ENCODE measurements around the gene SH3BP1.

SH3BP1 gene

DNA sequence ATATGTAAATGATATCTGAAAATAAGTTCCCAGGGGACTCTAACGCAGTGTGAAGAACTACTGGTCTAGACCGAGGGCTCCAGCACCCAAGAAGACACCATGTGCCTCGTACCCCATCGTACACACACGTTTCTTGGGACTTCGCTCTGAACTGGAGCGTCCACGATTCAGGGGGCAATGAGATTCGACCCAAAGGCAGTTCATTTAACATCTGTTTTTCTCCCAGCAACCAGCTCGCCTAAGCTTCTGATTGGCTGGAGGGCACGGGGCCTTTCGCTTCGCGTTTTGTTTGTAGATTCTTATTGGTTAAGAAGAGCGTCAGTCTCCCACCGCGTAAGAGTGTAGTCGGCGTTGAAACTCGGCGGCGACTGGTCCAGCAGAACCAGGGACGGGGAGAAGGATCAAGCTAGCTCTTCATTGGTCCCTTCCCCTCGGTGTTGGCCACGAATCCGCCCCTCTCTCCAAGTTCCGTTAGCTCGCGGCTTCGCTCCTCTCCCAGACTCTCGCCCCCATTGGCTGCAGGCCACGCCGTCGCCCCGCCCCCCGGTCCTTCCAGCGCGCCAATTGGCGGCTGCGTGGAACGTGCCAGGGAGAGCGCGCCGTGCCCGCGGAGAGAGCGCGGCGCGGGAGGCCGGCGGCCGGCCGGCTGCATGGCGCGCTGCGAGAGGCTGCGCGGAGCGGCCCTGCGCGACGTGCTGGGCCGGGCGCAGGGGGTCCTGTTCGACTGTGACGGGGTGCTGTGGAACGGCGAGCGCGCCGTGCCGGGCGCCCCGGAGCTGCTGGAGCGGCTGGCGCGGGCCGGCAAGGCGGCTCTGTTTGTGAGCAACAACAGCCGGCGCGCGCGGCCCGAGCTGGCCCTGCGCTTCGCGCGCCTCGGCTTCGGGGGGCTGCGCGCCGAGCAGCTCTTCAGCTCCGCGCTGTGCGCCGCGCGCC lies 18.9 kb downstream of the SH3BP1 start, which contains the start of gene PDXP:
Gene PDXP, plus strand, starts transcription at position 591 of the 933 bp plus-strand sequence. Its CDS starts 60 bp downstream, at position 651.
- peak; percentile 97 for DNase-seq (ENCODE audit: low read depth in 2 of 2)

DNA sequence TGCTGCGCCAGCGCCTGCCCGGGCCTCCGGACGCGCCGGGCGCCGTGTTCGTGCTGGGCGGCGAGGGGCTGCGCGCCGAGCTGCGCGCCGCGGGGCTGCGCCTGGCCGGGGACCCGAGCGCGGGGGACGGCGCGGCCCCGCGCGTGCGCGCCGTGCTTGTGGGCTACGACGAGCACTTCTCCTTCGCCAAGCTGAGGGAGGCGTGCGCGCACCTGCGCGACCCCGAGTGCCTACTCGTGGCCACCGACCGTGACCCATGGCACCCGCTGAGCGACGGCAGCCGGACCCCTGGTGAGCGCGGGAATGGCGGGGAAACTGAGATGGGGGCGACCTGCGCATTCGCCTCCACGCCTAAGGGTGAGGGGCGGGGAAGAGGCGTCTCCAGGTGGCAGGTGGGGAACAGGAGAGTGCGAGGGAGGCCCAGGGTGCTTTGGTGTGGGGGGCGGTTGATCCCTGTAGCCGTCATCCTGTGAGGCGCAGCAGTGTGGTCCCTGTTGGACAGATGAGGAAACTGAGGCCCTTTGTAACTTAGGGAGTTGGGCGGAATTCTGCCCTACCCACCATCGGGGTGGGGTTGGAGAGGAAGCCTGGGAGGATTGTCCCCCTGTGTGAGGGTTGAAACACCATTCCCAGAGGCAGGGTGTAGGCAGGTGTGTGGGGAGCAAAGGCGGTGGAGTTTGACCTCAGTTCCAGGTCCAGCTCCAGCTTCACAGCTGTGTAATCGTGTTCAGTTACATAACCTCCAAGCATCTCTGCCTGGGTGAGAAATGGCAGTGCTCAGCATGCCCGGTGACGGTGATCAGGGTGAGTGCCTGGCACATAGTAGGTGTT lies 19.8 kb downstream of the SH3BP1 start:
- peak in 1 of 2 donors; percentile 41 for DNase-seq (ENCODE audit: low read depth in 2 of 2)

DNA sequence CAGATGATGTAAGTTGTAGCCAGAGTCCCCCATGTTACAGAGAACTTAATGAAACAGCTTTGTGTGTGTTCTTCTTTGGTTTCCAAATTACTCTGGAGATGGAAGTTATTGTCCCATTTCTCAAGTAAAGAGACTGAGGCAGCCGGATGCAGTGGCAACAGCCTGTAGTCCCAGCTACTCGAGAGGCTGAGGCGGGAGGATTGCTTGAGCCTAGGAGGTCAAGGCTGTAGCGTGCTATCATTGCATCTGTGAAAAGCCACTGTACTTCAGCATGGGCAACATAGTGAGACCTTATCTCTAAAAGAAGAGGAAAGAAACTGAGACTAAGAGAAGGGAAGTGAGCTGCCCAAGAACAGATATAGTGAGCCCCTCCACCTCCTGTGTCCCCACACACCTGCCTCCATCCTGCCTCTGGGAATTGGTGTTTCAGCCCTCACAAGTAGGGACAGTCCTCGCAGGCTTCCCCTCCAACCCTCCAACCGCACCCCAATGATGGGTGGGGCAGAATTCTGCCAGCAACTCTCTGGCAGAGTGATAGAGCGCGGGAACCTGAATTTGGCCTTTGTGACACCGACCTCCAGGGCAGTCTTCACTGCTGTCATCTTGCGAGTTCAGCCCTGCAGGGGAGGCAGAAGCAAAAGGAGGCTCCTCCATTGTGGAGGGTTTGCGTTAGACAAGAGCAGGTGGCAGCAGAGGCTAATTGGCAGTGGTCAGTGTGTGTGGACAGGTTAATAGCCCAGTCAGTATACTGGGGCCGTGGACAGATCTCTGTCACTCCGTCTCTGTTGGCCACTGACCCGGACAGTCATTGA lies 20.6 kb downstream of the SH3BP1 start:
- DNase-seq (ENCODE audit: low read depth in 2 of 2) = no peak

DNA sequence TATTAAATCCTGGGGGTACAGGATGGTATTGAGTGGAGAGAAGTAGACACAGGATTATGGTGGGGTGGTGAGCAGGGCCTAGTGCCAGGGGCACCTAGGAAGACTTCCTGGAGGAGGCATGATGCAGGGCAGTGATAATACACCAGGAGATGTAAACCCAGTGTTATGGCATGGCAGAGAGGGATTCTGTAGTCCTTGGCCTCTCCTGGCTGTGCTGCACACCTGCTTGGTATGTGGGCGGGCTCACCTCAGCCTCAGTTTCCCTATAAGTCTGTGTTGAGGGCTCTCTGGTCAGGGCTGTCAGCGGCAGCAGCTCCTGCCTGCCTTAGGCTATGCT lies 21.2 kb downstream of the SH3BP1 start:
- no peak for DNase-seq (ENCODE audit: low read depth in 2 of 2)

DNA sequence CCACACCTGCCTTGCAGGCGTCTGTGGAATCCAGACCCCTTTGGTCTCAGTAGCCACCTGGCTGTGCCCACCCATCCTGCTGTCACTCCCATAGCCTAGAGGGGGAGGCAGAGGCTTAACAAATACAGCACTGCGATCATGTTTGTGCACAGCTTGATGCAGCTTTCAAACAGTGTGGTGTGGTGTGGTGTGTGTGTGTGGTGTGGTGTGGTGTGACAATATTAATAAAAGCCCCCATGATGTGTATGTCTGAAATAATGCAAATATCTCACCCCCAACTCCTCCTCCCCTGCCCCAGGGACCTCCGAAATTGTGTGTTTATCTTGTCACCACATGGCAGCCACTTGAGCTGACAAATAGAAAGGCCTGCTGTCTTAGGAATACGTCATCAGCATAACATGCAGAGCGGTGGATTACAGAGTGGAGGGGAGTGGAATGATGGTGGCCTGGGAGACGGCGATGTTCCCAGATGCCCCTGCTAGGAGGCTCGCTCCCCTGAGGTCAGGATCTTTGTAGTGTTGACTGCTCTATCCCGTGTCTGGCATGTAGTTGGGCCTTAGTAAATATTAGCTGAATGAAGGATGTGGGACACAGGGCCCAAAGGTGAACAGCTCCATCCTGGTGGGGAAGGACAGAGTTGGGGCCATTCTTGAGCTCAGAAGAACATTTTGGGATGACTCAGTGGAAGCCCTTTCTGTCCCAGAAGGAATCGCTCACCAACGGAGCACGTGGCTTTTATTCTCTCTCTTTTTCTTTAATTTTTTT lies 21.9 kb downstream of the SH3BP1 start:
- DNase-seq (ENCODE audit: low read depth in 2 of 2) = no peak

DNA sequence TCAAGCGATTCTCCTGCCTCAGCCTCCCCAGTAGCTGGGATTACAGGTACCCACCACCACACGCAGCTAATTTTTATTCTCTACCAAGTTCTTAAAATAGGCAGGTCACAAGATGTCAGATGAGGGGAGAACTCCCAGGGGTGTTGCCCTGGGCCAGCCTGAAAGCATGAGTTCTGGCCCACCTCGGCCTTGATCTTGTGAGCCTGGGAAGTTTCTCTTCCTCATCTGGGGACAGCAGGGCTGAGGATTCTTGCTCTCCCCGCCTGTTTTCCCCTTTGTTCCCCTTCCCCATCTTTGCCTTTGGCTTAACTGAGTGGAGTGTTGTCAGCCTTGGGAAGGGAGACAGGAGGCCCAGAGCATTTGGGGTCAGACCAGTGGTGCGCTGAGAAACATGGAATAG lies 22.6 kb downstream of the SH3BP1 start:
- no peak for DNase-seq (ENCODE audit: low read depth in 2 of 2)

DNA sequence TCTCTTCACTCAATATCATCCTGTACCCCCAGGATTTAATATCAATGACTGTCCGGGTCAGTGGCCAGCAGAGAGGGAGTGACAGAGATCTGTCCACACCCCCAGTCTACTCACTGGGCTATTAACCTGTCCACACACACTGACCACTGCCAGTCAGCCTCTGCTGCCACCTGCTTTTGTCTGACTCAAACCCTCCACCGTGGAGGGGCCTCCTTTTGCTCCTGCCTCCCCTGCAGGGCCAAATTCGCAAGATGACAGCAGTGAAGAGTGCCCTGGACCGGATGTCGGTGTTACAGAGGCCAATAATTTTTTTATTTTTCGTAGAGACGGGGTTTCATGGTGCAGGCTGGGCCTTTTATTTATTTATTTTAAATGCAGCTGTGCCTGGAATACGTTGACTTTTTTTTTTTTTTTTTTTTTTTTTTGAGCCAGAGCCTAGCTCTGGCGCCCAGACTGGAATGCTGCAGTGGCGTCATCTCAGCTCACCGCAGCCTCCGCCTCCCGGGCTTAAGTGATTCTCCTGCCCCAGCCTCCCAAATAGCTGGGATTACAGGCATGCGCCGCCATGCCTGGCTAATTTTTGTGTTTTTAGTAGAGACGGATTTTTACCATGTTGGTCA lies 24.2 kb downstream of the SH3BP1 start:
- no peak for DNase-seq (ENCODE audit: low read depth in 2 of 2)

DNA sequence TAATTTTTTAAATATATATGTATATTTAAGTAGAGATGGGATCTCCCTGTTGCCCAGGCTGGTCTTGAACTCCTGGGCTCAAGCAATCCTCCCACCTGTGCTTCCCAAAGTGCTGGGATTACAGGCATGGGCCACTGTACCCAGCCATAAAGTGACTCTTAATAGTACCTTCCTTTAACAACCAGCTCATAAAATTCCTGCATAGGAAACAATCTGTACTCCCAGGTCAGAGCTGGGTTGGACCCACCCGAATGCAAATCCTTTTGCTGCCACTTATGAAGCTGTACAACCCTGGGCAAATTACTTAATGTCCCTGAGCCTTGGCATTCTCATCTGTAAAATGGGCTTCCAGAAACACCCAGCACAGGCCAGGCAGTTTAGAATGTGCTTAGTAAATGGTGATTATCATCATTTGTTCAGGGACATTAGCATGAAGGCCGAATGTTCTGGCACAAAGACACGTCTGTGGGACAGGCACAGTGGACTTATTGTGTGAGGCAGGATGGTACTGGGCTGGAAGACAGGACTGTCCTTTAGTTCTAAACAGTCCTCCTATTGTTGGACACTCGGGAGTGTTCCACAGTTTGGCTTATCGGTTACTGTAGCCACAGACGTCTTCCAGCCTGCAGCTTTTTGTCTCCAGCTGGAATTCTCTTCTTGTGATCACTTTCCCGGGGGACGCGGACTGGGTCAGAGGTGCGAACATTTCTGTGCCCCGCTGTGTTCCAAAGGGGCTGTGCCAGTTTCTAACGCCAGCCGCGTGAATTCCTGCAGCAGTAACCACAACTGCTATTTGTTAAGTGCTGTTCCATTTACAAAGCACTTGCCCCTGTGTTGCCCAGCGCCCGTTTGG lies 25.0 kb downstream of the SH3BP1 start:
- no peak for DNase-seq (ENCODE audit: low read depth in 2 of 2)

DNA sequence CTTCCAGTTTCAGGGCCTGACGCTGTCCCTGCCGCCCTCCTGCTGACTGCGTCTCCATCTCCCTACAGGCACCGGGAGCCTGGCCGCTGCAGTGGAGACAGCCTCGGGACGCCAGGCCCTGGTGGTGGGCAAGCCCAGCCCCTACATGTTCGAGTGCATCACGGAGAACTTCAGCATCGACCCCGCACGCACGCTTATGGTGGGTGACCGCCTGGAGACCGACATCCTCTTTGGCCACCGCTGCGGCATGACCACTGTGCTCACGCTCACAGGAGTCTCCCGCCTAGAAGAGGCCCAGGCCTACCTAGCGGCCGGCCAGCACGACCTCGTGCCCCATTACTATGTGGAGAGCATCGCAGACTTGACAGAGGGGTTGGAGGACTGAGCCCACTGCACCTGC lies 26.0 kb downstream of the SH3BP1 start:
- DNase-seq (ENCODE audit: low read depth in 2 of 2) = no peak

DNA sequence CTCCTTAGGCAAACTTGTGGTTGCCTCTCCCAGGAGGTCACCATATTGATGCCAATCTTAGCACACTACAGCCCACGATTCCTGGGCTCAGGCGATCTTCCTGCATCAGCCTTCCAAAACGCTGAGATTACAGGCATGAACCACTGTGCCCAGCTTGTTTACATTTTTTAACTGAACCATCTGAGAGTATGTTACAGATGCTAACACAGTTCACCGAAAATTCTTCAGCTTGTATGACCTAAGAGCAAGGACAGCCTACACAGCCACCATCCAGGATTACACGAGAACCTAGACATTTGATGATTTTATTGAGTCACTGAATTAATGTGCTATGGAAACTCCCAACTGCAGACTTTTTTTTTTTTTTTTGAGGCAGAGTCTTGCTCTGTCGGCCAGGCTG lies 30.1 kb downstream of the SH3BP1 start:
- no peak for DNase-seq (ENCODE audit: low read depth in 2 of 2)

DNA sequence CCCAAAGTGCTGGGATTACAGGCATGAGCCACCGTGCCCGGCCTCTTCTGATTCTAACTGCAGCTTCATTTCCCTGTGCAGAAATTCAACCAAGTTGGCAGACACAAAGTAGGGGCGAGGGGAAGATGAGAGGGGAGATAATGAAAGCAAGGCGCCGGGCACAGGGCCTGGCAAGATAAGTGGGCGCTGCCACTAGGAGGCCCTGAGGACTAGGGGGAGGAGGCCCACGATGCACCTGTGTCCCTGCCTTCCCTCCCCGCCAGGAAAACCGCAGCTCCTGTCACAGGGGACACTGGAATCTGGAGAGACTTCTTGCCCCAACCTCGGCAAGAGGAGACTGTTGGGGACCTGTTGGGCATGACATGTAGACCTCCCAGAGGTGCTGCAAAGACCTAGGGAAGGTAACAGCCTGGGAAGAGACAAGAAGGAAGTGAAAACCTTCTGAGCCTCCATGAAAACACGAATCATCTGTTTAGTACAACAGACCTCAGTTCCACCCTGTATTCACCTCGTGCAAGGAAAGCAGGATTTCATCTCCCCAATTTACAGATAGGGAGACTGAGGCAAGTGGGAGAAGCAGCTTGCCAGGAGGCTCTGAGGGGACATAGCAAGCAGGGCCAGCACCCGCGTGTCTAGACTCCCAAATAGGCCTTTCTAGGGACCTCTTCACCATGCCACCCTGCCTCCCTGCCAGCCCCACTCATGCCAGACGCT lies 32.9 kb downstream of the SH3BP1 start:
- no peak for DNase-seq (ENCODE audit: low read depth in 2 of 2)

DNA sequence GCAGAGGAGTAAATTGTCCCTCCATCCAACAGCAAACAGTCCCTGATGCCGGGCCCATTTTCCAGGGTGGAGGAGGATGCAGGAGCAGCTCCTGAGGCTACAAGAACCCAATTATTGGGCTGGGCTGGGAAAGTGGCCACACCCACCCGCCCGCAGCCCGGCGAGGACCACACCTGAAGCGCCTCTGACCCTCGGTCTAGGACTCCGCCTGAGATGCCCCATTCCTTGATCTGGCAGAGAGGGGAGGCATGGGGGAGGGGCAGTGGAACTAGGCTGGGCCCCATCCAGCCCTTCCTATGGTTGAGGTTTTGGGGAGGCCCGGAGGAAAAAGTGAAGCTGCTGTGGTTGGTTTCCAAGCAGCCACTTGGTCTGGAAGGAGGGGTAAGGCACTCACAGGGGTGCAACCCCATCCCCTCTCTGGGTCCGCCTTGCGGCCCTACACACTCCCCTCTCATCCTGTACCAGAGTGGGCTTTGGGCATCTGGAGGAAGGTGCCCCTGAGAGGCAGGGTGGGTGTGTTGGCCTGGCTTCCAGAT lies 33.5 kb downstream of the SH3BP1 start:
- DNase-seq (ENCODE audit: low read depth in 2 of 2) = no peak

DNA sequence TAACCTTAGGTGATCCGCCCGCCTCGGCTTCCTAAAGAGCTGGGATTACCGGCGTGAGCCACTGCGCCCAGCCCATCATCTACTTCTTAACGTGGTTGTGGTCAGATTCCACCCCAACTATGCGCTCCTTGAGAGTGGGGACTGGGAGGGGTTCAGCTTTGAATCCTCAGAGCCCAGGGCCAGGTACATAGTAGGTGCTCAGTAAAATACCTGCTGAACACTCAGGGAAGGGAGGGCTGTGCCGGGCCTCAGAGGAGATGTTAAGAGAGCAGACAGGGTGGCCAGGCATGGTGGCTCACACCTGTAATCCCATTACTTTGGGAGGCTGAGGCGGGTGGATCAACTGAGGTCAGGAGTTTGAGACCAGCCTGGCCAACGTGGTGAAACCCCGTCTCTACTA lies 34.8 kb downstream of the SH3BP1 start:
- no peak for DNase-seq (ENCODE audit: low read depth in 2 of 2)

DNA sequence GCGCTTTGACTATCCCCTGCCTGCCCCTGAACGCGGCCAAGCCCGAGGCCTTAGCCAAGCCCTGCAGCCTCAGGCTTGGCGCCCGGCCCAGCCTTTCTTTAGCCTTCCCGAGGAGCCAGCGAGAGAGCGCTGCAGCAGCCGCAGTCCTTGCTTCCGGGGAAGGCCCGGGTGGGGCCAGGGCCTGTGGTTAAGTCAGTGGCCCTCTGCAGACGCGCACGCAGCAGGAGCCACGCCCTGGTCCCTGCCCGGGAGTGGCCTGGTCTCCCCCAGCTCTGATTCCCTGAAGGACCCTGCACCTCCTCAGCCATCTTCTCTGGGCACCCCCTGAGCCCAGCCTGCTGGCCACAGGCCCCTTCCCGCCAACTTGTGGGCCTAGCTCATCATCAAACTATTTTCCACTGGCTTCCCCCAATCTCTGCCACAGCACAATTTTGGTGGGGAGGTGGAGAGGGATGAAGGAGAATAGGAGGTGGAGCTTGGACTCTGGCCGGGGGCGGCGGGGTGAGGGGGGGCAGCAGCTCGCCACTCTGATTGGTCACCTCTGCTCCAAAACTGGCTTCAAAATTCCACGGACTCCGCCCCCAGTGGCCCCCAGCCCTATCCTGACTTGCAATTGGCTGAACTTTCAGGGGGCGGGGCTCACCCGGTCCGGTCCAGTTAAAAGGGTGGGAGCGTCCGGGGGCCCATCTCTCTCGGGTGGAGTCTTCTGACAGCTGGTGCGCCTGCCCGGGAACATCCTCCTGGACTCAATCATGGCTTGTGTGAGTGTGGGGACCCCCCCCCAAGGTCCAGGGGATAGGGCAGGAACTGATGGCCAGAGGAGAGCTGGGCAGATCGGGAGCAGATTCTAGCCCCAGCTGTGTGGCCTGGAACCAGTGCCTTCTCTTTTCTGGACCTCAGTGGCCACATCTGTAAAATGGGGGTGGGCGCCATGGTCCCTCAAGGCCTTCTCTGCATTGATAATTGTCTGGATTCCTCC lies 35.8 kb downstream of the SH3BP1 start, which contains the start of gene LGALS1:
Gene LGALS1, plus strand, starts transcription at position 686 of the 979 bp plus-strand sequence. Its CDS starts 67 bp downstream, at position 753.
- DNase-seq (ENCODE audit: low read depth in 2 of 2) = peak in 1 of 2 donors; percentile 52

DNA sequence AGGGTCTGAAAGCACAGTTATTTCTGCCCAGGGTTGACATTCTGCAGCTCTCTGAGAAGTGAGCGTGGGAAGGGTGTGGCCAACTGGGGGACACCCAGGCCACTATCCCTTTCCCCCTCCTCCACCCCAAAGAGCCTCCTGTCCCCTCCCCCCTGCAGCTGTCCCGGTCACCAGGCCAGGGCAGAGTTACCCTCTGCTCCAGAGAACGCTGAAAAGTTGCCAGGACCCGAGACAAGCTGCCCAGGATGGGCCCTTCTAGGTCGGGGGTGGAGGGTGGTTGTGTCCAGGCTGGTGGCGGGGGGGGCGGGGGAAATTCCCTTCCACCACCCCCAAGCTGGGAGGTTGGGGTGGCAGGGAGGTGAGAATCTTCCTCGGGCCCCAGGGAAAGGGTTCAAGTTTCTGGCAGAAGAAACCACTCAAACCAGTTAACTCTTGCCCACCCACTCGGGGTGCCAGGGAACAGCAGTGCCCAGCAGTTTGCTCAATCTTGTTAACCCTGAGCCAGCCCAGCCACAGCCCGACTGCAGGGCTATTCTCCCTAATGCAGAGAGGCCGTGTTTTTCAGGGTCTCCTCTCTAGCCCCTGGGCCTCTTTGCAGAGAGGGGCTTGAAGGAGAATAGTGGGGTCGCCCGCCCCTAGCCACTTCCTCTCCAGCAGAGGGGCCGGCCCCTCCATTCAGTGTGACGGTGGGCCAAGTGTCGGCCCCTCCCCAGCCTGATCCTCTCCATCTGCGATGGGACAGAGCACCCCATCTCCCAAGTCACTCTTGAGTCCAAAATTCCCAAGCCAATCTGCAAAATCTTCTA lies 36.7 kb downstream of the SH3BP1 start:
- DNase-seq (ENCODE audit: low read depth in 2 of 2) = peak in 1 of 2 donors; percentile 34

DNA sequence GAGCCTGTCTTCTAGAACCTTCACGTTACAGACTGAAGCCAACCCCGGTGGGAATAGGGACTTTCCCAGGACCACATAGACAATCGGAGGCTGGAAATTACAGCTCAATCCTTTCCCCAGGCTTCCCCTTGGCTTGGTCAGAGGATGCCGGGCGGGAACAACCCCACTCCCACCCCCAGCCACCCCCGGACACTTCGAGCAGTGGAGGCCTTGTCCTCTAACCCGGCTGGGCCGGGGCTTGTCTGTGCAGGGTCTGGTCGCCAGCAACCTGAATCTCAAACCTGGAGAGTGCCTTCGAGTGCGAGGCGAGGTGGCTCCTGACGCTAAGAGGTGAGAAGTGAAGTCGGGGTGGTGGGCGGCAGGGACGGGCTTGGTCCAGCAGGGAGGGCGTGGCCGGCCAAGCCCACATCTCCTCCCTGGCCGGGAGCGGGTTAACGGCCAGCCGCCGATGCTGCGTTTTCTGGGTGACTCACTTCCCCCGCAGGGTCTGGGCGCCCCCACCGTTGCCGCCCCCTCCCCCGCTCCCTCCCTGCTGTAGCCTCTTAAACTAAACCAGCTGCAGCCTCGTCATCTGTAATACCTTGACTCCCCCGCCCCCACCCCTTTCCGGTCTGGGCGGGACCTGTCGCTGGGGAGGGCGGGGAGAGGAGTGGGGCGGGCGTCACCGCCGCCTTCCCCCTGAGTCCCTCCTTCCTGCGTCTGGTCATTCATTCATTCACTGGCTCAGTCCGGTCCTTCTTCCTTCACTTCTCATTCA lies 37.4 kb downstream of the SH3BP1 start:
- peak; percentile 92 to 94 for DNase-seq (ENCODE audit: low read depth in 2 of 2)
